HCEC 1CT (cell line): ENCODE data around the gene GPHA2.

Experiments used
- DNase-seq: peaks from one replicate; pipeline ENCODE4 v3.0.0-alpha.2; 2017

GPHA2 gene

GRCh38 chr11:64929625-64930024, 6.1 kb downstream of the GPHA2 start:
- no peak for DNase-seq

- DNase-seq = no peak
Observed at GRCh38 chr11:64928957-64929356, 6.7 kb downstream of the GPHA2 start.

GRCh38 chr11:64926689-64927088, 9.0 kb downstream of the GPHA2 start:
- no peak for DNase-seq

GRCh38 chr11:64925536-64926436, 9.9 kb downstream of the GPHA2 start:
- no peak for DNase-seq

GRCh38 chr11:64924910-64925284, 10.8 kb downstream of the GPHA2 start:
- no peak for DNase-seq

GRCh38 chr11:64923944-64924909, 11.5 kb downstream of the GPHA2 start, which contains the start of gene PPP2R5B:
PPP2R5B (plus strand) TSS chr11:64924689; CDS start chr11:64925735, 1,046 bp downstream.
- DNase-seq = peak; percentile 90

GRCh38 chr11:64923151-64923661, 12.5 kb downstream of the GPHA2 start:
- no peak for DNase-seq

- DNase-seq = no peak
Observed at GRCh38 chr11:64921384-64921783, 14.3 kb downstream of the GPHA2 start.

GRCh38 chr11:64920124-64920523, 15.6 kb downstream of the GPHA2 start:
- no peak for DNase-seq

- no peak for DNase-seq
Observed at GRCh38 chr11:64919627-64920026, 16.1 kb downstream of the GPHA2 start.

GRCh38 chr11:64918017-64918416, 17.7 kb downstream of the GPHA2 start:
- peak; percentile 25 for DNase-seq

- DNase-seq = no peak
Observed at GRCh38 chr11:64917663-64917995, 18.1 kb downstream of the GPHA2 start.

GRCh38 chr11:64916775-64917662, 18.7 kb downstream of the GPHA2 start, which contains the start of gene ATG2A:
ATG2A (minus strand) TSS chr11:64917209; CDS start chr11:64917135, 74 bp downstream.
- DNase-seq = peak; percentile 100

GRCh38 chr11:64916040-64916774, 19.5 kb downstream of the GPHA2 start:
- DNase-seq = peak; percentile 53

GRCh38 chr11:64915376-64915887, 20.3 kb downstream of the GPHA2 start:
- no peak for DNase-seq

- DNase-seq = no peak
Observed at GRCh38 chr11:64914123-64914522, 21.6 kb downstream of the GPHA2 start.

GRCh38 chr11:64913171-64913727, 22.4 kb downstream of the GPHA2 start:
- DNase-seq = no peak

GRCh38 chr11:64911689-64912088, 24.0 kb downstream of the GPHA2 start:
- DNase-seq = no peak

- DNase-seq = no peak
Observed at GRCh38 chr11:64911142-64911541, 24.6 kb downstream of the GPHA2 start.

- DNase-seq = no peak
Observed at GRCh38 chr11:64910451-64911093, 25.1 kb downstream of the GPHA2 start.
